MCF 10A (cell line): ENCODE measurements around the gene RXRB. TPM values are rescaled to one million over a fixed set of nuclear protein-coding genes. Genes with fewer than 3 reads are reported as not detected.

Source experiments
- BruUV-seq: library from RNA; stranded (reverse); fragments of 400-500 nt; replicated peaks from 2 replicates; lab custom pipeline; 2021; lab: Mats Ljungman, UMichigan
- CTCF ChIA-PET: fragments of 300-600 bp; sonication (Branson Sonifier 250); formaldehyde crosslinking; extraction: SDS; loops from one replicate; lab custom pipeline; 2021; ENCODE audit warnings: antibody characterized with exemption, inconsistent platforms; lab: Yijun Ruan, JAX
- POLR2A ChIA-PET: fragments of 300-600, 350-650 bp; sonication (Branson Sonifier 250); formaldehyde crosslinking; extraction: SDS; loops from one replicate; lab custom pipeline; 2020; ENCODE audit warnings: antibody characterized with exemption, inconsistent platforms; lab: Yijun Ruan, JAX
- DNase-seq: peaks from one replicate; pipeline ENCODE4 v3.0.0-alpha.2; 2018; ENCODE audit not compliant: unreplicated experiment
- H3K27ac Mint-ChIP-seq: one replicate; pipeline ENCODE4 v1.8.0; 2022; ENCODE audit warnings: mild to moderate bottlenecking, low read depth, mixed read lengths; ENCODE audit not compliant: unreplicated experiment
- H3K27me3 Mint-ChIP-seq: one replicate; pipeline ENCODE4 v1.8.0; 2022; ENCODE audit warnings: mixed read lengths; ENCODE audit not compliant: insufficient read depth, unreplicated experiment
- H3K36me3 Mint-ChIP-seq: one replicate; pipeline ENCODE4 v1.8.0; 2022; ENCODE audit warnings: mild to moderate bottlenecking, moderate library complexity, mixed read lengths; ENCODE audit not compliant: insufficient read depth, unreplicated experiment
- H3K4me1 Mint-ChIP-seq: one replicate; pipeline ENCODE4 v1.8.0; 2022; ENCODE audit warnings: mixed read lengths; ENCODE audit not compliant: insufficient read depth, unreplicated experiment
- H3K4me3 Mint-ChIP-seq: one replicate; pipeline ENCODE4 v1.8.0; 2022; ENCODE audit warnings: mild to moderate bottlenecking, moderate library complexity, mixed read lengths; ENCODE audit not compliant: unreplicated experiment
- H3K9me3 Mint-ChIP-seq: one replicate; pipeline ENCODE4 v1.8.0; 2022; ENCODE audit warnings: mixed read lengths; ENCODE audit not compliant: unreplicated experiment
- intact Hi-C: fragments of 100-400 bp; cut with micrococcal nuclease; formaldehyde crosslinking; loops from 2 replicates; pipeline ENCODE4 v1.14.1; 2022
- total RNA-seq: library from RNA; stranded (reverse); gene quantifications from 2 replicates; pipeline ENCODE4 v1.2.3, GENCODE V29; 2022
- TF ChIP-seq, protein P1 (sequence below): fragments of 200-600 bp; IDR thresholded peaks from one replicate; pipeline ENCODE4 v1.8.0; 2022; ENCODE audit warnings: antibody characterized with exemption, mild to moderate bottlenecking; ENCODE audit not compliant: unreplicated experiment

The RXRB gene
- total RNA-seq, 1 experiment from 2014 or later: 35.1 TPM

DNA sequence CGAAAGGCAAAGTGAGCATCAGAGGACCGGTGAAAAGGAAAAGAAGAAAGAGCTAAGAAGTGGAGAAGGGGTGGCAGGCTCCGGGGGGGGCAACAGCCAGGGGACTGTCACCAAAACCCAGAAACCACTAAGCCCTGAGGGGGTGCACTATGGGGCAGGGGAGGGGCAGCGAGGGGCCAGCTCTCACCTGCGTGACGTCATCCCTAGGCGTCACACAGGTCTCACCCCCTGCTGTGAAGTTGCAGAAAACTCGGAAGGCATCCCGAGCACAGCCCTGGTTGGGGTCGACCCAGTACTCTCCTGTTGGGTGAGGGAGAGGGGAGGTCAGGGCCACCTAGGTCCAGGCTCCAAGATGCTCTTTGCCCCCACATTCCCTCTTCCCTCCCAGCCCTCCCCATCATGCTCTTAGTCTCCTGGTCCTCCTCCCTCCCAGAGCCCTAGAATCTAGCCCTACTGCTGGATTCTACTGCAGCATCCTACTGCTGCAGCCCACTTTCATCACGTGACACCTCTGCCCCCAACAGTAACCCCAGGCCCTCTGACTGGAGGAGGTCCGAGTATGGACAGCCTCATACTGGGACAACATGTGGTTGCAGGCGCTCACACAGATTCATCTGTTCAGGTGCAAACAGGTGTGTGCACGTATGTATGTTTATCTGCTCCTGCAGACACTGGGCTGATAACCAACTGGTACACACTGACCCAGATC, 35.6 kb downstream of the RXRB start:
- TF ChIP-seq, protein P1, sequence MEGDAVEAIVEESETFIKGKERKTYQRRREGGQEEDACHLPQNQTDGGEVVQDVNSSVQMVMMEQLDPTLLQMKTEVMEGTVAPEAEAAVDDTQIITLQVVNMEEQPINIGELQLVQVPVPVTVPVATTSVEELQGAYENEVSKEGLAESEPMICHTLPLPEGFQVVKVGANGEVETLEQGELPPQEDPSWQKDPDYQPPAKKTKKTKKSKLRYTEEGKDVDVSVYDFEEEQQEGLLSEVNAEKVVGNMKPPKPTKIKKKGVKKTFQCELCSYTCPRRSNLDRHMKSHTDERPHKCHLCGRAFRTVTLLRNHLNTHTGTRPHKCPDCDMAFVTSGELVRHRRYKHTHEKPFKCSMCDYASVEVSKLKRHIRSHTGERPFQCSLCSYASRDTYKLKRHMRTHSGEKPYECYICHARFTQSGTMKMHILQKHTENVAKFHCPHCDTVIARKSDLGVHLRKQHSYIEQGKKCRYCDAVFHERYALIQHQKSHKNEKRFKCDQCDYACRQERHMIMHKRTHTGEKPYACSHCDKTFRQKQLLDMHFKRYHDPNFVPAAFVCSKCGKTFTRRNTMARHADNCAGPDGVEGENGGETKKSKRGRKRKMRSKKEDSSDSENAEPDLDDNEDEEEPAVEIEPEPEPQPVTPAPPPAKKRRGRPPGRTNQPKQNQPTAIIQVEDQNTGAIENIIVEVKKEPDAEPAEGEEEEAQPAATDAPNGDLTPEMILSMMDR: no peak
- Mint-ChIP-seq H3K4me3 (no peak overlapping the region), H3K36me3 (peaks cover 6% of the 10 kb centered on the region), H3K4me1 (peaks cover 12% of the 10 kb centered on the region), H3K27me3 (peaks cover 12% of the 10 kb centered on the region), H3K27ac (no peak overlapping the region), H3K9me3 (no peaks in the 10 kb centered on the region)
- ChIA-PET POLR2A (no interaction called here), CTCF (interaction anchor here (0.6 to 2.6 kb wide), 6 partner anchors 8 to 234 kb away, joined by 3 to 16 read pairs (median 4); no protein-coding TSS in a partner anchor)
- no peak for DNase-seq
- intact Hi-C loops: loop anchor here (5.0 kb wide), 1 partner anchor 43 kb away; no protein-coding TSS in a partner anchor
- no TSS peak for BruUV-seq

DNA sequence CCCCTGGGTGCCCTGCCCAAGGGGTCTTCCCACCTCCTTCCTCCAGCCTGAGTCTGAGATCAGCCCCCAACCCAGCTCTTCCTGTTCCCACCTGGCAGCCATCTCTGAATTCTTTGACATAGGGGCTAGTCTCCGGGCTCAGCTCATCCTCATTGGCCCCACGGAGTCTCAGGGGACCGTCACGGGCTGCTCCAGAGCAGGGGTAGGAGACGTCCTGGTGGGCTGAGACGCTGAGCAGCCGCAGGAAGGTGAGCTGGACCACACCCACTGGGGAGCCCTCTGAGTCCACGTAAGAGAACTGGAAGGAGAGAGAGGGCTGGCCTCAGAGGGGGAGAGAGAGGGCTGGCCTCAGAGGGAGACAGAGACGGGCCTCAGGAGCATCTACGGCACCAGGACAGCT, 36.3 kb downstream of the RXRB start:
- CTCF ChIA-PET: interaction anchor here (0.6 to 2.6 kb wide), 7 partner anchors 9 to 346 kb away, joined by 3 to 16 read pairs (median 4); no protein-coding TSS in a partner anchor
- H3K27ac Mint-ChIP-seq: no peak overlapping the region
- intact Hi-C loops: loop anchor here (5.0 kb wide), 1 partner anchor 42 kb away; no protein-coding TSS in a partner anchor
- no TSS peak for BruUV-seq
- peaks cover 12% of the 10 kb centered on the region for H3K4me1 Mint-ChIP-seq
- POLR2A ChIA-PET: interaction anchor here (0.5 kb wide), 1 partner anchor 28 kb away, joined by 3 read pairs; no protein-coding TSS in a partner anchor
- peaks cover 12% of the 10 kb centered on the region for H3K27me3 Mint-ChIP-seq
- H3K4me3 Mint-ChIP-seq: no peak overlapping the region
- H3K9me3 Mint-ChIP-seq: no peaks in the 10 kb centered on the region
- H3K36me3 Mint-ChIP-seq: peaks cover 6% of the 10 kb centered on the region
- no peak for DNase-seq
- TF ChIP-seq, protein P1: no peak

DNA sequence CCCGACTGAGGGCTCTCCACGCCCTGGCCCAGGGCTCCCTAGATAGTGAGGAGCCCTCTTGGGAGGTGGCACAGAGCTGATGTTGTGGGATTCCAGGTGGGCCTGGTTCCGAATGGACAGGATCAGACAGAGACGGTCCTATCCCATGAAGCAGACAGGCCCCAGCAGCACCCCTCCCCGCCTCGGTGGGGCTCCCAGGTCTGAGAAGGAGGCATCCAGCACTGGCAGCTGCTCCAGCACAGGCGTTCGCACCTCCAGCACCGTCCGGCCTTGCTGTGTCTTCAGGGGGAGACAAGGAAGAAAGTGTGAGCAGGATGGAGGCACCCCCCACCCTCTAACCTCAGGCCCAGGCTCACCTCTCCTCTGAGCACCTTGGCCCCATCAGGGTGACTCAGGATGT, 36.9 kb downstream of the RXRB start:
- intact Hi-C loops: loop anchor here (5.0 kb wide), 1 partner anchor 41 kb away; no protein-coding TSS in a partner anchor
- H3K4me3 Mint-ChIP-seq: no peak overlapping the region
- ChIA-PET CTCF (interaction anchor here (0.6 to 2.6 kb wide), 5 partner anchors 9 to 347 kb away, joined by 3 to 16 read pairs (median 5); no protein-coding TSS in a partner anchor), POLR2A (interaction anchor here (0.5 kb wide), 1 partner anchor 28 kb away, joined by 3 read pairs; no protein-coding TSS in a partner anchor)
- H3K4me1 Mint-ChIP-seq: peaks cover 12% of the 10 kb centered on the region
- DNase-seq: no peak
- H3K36me3 Mint-ChIP-seq: peaks cover 6% of the 10 kb centered on the region
- no TSS peak for BruUV-seq
- H3K9me3 Mint-ChIP-seq: no peaks in the 10 kb centered on the region
- peaks cover 12% of the 10 kb centered on the region for H3K27me3 Mint-ChIP-seq
- no peak overlapping the region for H3K27ac Mint-ChIP-seq
- TF ChIP-seq, protein P1: no peak
